Smooth muscle cell (in vitro differentiated cells): ENCODE data around the gene EP400. TPM values are rescaled to one million over a fixed set of nuclear protein-coding genes. Genes with fewer than 3 reads are reported as not detected.

Experiments used
- DNase-seq: peaks from one replicate; lab custom pipeline; 2025; ENCODE audit not compliant: unreplicated experiment; lab: John Stamatoyannopoulos, UW
- H2AFZ ChIP-seq: fragments of 200-600 bp; sonication (generic); 2 replicates; pipeline ENCODE4 v1.6.0; 2016; ENCODE audit warnings: antibody characterized with exemption, low read depth, mild to moderate bottlenecking
- H3F3A ChIP-seq: fragments of 200-600 bp; sonication (generic); 2 replicates; pipeline ENCODE4 v1.6.0; 2017; ENCODE audit warnings: antibody characterized with exemption, low read depth
- H3K27ac ChIP-seq: fragments of 200-600 bp; sonication (generic); 2 replicates; pipeline ENCODE4 v1.5.1; 2016; ENCODE audit warnings: low read depth, mild to moderate bottlenecking
- H3K27me3 ChIP-seq: fragments of 200-600 bp; sonication (generic); 2 replicates; pipeline ENCODE4 v1.6.1; 2016; ENCODE audit warnings: low read depth, mild to moderate bottlenecking
- H3K36me3 ChIP-seq: fragments of 200-600 bp; sonication (generic); 2 replicates; pipeline ENCODE4 v1.5.1; 2016; ENCODE audit warnings: low read depth
- H3K4me1 ChIP-seq: fragments of 200-600 bp; sonication (generic); 2 replicates; pipeline ENCODE4 v1.5.1; 2016; ENCODE audit warnings: low read depth
- H3K4me2 ChIP-seq: fragments of 200-600 bp; sonication (generic); 2 replicates; pipeline ENCODE4 v1.6.0; 2016; ENCODE audit warnings: mild to moderate bottlenecking
- H3K4me3 ChIP-seq: fragments of 200-600 bp; sonication (generic); 2 replicates; pipeline ENCODE4 v1.5.1; 2016; ENCODE audit warnings: mild to moderate bottlenecking
- H3K79me2 ChIP-seq: fragments of 200-600 bp; sonication (generic); 2 replicates; pipeline ENCODE4 v1.6.0; 2016; ENCODE audit warnings: low read depth, mild to moderate bottlenecking
- H3K9ac ChIP-seq: fragments of 200-600 bp; sonication (generic); 2 replicates; pipeline ENCODE4 v1.6.0; 2016; ENCODE audit warnings: low read depth
- H3K9me3 ChIP-seq: fragments of 200-600 bp; sonication (generic); replicated peaks from 2 replicates; pipeline ENCODE4 v1.5.1; 2016; ENCODE audit warnings: low read depth
- H4K20me1 ChIP-seq: fragments of 200-600 bp; sonication (generic); 2 replicates; pipeline ENCODE4 v1.6.0; 2016; ENCODE audit warnings: low read depth
- WGBS: methylation state at CpG from one replicate; pipeline ENCODE4 v1.1.7; 2016; ENCODE audit warnings: low lambda C conversion rate; 5-methylcytosine and 5-hydroxymethylcytosine counted together
- polyA plus RNA-seq: library from polyadenylated mRNA; unstranded; fragments of >200 nt; fragmentation: Nextera tagmentation; extraction: Ambion mirVana; gene quantifications from 2 replicates; pipeline ENCODE4 v1.2.1, GENCODE V29; 2016
- total RNA-seq: library from RNA; depleted of rRNA; stranded (reverse); fragments of >200 nt; gene quantifications from 2 replicates; pipeline ENCODE4 v1.2.3, GENCODE V29; 2014
- TF ChIP-seq, protein P1 (sequence below): fragments of 200-600 bp; sonication (generic); IDR thresholded peaks from 2 replicates; pipeline ENCODE4 v1.5.1; 2017; ENCODE audit warnings: borderline replicate concordance, mild to moderate bottlenecking, antibody characterized with exemption; ENCODE audit not compliant: insufficient read depth, poor library complexity, severe bottlenecking

The EP400 gene
- total and polyA plus RNA-seq, 2 experiments from 2014 or later, result 6.6 to 13.6 TPM

DNA sequence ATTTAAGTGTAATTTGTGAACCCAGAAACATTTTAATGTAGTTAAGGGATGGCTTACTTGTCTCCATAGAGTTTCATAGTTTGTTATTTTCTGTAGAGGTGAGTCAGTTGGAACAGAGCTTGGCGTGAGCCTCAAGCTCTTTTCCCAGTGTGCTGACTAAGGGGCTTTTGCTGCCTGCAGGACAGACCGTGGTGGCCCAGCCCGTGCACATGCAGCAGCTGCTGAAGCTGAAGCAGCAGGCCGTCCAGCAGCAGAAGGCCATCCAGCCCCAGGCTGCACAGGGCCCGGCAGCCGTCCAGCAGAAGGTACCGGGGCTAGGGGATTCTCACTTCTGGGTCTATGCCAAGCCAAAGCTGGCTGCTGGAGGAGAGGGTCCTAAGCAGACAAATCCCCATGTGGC lies 117.4 kb downstream of the EP400 start:
- Histone ChIP-seq H3K4me2 (no peak overlapping the region), H3K9ac (no peak overlapping the region), H3K4me1 (no peaks in the 10 kb centered on the region), H3K4me3 (no peak overlapping the region), H3K36me3 (no peaks in the 10 kb centered on the region), H3K9me3 (no peaks in the 10 kb centered on the region), H4K20me1 (no peaks in the 10 kb centered on the region), H2AFZ (no peak overlapping the region), H3F3A (no peaks in the 10 kb centered on the region), H3K79me2 (no peaks in the 10 kb centered on the region), H3K27me3 (no peaks in the 10 kb centered on the region), H3K27ac (no peak overlapping the region)
- TF ChIP-seq, protein P1, sequence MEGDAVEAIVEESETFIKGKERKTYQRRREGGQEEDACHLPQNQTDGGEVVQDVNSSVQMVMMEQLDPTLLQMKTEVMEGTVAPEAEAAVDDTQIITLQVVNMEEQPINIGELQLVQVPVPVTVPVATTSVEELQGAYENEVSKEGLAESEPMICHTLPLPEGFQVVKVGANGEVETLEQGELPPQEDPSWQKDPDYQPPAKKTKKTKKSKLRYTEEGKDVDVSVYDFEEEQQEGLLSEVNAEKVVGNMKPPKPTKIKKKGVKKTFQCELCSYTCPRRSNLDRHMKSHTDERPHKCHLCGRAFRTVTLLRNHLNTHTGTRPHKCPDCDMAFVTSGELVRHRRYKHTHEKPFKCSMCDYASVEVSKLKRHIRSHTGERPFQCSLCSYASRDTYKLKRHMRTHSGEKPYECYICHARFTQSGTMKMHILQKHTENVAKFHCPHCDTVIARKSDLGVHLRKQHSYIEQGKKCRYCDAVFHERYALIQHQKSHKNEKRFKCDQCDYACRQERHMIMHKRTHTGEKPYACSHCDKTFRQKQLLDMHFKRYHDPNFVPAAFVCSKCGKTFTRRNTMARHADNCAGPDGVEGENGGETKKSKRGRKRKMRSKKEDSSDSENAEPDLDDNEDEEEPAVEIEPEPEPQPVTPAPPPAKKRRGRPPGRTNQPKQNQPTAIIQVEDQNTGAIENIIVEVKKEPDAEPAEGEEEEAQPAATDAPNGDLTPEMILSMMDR, result no peak
- no peak for DNase-seq
- 96% methylated on average over 7 of the region's 7 CpGs for WGBS

DNA sequence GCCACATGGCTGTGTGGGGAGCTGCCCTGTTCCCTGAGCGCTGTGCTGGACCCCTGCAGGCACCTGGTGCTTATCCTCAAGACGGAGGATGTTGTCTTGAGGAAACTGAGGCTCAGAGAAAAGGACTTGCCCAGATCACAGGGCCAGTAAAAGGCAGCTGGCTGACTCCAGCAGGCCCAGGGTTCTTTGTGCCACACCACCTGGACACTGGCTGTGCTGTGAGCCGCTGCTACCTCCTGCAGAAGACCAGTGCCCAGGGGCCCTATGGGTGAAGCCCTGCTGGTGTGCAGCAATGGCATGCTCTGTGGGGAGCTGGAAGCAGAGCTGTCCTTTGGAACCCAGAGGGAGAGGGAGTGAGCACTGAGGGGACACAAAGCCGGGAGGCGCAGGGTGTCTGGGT lies 118.5 kb downstream of the EP400 start:
- Histone ChIP-seq H3K9ac (no peak overlapping the region), H3K27ac (no peak overlapping the region), H3K9me3 (no peaks in the 10 kb centered on the region), H3F3A (no peaks in the 10 kb centered on the region), H4K20me1 (no peaks in the 10 kb centered on the region), H3K79me2 (no peaks in the 10 kb centered on the region), H3K36me3 (no peaks in the 10 kb centered on the region), H3K4me2 (no peak overlapping the region), H3K4me3 (no peak overlapping the region), H2AFZ (no peak overlapping the region), H3K4me1 (no peaks in the 10 kb centered on the region), H3K27me3 (no peaks in the 10 kb centered on the region)
- TF ChIP-seq, protein P1, result no peak
- 98% methylated on average over 5 of the region's 5 CpGs for WGBS
- no peak for DNase-seq

DNA sequence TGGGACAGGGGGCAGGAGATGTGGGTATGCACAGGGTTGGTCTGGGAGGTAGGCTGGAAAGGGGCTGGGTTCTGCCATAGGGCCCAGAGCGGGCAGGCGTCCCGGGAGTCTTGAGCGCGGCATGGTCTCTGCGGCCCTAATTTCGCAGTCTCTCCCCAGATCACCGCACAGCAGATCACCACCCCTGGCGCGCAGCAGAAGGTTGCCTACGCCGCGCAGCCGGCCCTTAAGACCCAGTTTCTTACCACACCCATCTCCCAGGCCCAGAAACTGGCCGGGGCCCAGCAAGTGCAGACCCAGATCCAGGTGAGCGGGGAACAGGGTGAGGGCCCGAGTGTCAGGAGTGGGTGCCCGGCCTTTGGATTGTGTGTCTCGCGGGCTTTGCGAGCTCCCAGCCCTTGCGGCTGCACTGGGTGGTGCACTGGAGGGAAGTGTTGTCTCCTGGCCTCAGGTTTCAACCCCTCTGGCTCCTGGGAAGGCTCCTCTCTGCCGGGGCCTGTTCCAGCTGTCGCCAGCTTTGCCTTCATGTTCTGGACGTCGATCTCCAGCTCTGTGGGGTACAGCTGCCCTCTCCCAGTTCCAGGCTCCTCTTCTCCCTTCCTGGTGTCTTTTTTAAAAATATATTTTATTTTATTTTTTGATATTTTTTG lies 119.7 kb downstream of the EP400 start:
- Histone ChIP-seq H2AFZ (no peak overlapping the region), H3K9ac (no peak overlapping the region), H3K27me3 (no peaks in the 10 kb centered on the region), H3K9me3 (no peaks in the 10 kb centered on the region), H3K79me2 (no peaks in the 10 kb centered on the region), H4K20me1 (no peaks in the 10 kb centered on the region), H3K27ac (no peak overlapping the region), H3K4me1 (no peaks in the 10 kb centered on the region), H3K36me3 (no peaks in the 10 kb centered on the region), H3K4me2 (no peak overlapping the region), H3F3A (no peaks in the 10 kb centered on the region), H3K4me3 (no peak overlapping the region)
- TF ChIP-seq, protein P1, result no peak
- WGBS, result 96% methylated on average over 26 of the region's 26 CpGs
- DNase-seq, result no peak

DNA sequence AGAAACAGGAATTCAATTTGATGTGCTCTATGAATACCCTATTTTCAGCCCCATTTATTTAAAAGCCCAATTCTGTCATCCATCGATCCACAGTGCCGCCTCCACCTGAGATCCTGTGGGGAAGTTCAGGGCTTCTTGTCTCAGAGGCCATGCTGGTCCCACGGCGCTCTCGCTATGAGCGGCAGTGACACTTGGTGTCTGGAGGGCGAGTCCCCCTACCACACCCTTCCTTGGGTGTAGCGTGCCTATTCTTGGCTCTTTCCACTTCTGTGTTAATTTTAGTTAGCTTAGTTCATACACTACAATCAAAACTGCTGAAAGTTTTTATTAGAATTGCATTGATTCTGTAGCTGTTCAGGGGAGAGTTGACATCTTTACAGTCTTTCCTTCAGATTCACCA lies 120.6 kb downstream of the EP400 start:
- no peaks in the 10 kb centered on the region for H3K4me1 ChIP-seq
- no peaks in the 10 kb centered on the region for H3K9me3 ChIP-seq

More for the DNA sequence above, 120.6 kb downstream of the EP400 start:
- H3K27ac ChIP-seq, result no peak overlapping the region
- H3K9ac ChIP-seq, result no peak overlapping the region
- no peaks in the 10 kb centered on the region for H4K20me1 ChIP-seq
- over 99% methylated on average over 8 of the region's 8 CpGs for WGBS
- H3K4me3 ChIP-seq, result no peak overlapping the region
- H3F3A ChIP-seq, result no peaks in the 10 kb centered on the region
- H3K36me3 ChIP-seq, result no peaks in the 10 kb centered on the region
- no peak overlapping the region for H2AFZ ChIP-seq
- H3K27me3 ChIP-seq, result no peaks in the 10 kb centered on the region
- H3K4me2 ChIP-seq, result no peak overlapping the region
- no peak for DNase-seq
- H3K79me2 ChIP-seq, result no peaks in the 10 kb centered on the region
- TF ChIP-seq, protein P1, result no peak
